ENCODE data around the gene TNC. TPM values are rescaled to one million over a fixed set of nuclear protein-coding genes. Genes with fewer than 3 reads are reported as not detected.

Gene TNC
- total and polyA plus RNA-seq, 3 donors from 2014 or later = 3.3 to 44.0 (median 3.5) TPM

- H3K27ac ChIP-seq = no peak overlapping the region
- no peaks in the 10 kb centered on the region for H3K9me3 ChIP-seq
- TF ChIP-seq POLR2A (IDR thresholded peaks at IDR 0.05) = no peak
- TF ChIP-seq, protein P1, sequence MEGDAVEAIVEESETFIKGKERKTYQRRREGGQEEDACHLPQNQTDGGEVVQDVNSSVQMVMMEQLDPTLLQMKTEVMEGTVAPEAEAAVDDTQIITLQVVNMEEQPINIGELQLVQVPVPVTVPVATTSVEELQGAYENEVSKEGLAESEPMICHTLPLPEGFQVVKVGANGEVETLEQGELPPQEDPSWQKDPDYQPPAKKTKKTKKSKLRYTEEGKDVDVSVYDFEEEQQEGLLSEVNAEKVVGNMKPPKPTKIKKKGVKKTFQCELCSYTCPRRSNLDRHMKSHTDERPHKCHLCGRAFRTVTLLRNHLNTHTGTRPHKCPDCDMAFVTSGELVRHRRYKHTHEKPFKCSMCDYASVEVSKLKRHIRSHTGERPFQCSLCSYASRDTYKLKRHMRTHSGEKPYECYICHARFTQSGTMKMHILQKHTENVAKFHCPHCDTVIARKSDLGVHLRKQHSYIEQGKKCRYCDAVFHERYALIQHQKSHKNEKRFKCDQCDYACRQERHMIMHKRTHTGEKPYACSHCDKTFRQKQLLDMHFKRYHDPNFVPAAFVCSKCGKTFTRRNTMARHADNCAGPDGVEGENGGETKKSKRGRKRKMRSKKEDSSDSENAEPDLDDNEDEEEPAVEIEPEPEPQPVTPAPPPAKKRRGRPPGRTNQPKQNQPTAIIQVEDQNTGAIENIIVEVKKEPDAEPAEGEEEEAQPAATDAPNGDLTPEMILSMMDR (IDR thresholded peaks at IDR 0.05) = no peak
- H3K27me3 ChIP-seq = no peaks in the 10 kb centered on the region
- DNase-seq = no peak
- intact Hi-C loops (cut with DNase I; ENCODE audit: low total_unique reads) = no loop called here
- peaks cover 10% of the 10 kb centered on the region for H3K4me1 ChIP-seq
- WGBS, 2 donors = 80 to 83% methylated on average over 2 of the region's 2 CpGs
- H3K4me3 ChIP-seq = no peak overlapping the region
- H3K36me3 ChIP-seq (ENCODE audit: low read depth, missing control alignments) = no peaks in the 10 kb centered on the region
Measured at GRCh38 chr9:115115117-115115880, 2.7 kb downstream of the TNC start.

- no peaks in the 10 kb centered on the region for H3K27me3 ChIP-seq
- no peaks in the 10 kb centered on the region for H3K36me3 ChIP-seq (ENCODE audit: low read depth, missing control alignments)
- no peak for DNase-seq
- 77 to 83% methylated on average over 2 of the region's 2 CpGs for WGBS, 2 donors
- no peak overlapping the region for H3K4me3 ChIP-seq
- TF ChIP-seq POLR2A (IDR thresholded peaks at IDR 0.05) = no peak
- TF ChIP-seq, protein P1 (IDR thresholded peaks at IDR 0.05) = no peak
- H3K4me1 ChIP-seq = peaks cover 10% of the 10 kb centered on the region
- intact Hi-C loops (cut with DNase I; ENCODE audit: low total_unique reads) = no loop called here
- no peak overlapping the region for H3K27ac ChIP-seq
- no peaks in the 10 kb centered on the region for H3K9me3 ChIP-seq
Measured at GRCh38 chr9:115114546-115114945, 3.4 kb downstream of the TNC start.

DNA sequence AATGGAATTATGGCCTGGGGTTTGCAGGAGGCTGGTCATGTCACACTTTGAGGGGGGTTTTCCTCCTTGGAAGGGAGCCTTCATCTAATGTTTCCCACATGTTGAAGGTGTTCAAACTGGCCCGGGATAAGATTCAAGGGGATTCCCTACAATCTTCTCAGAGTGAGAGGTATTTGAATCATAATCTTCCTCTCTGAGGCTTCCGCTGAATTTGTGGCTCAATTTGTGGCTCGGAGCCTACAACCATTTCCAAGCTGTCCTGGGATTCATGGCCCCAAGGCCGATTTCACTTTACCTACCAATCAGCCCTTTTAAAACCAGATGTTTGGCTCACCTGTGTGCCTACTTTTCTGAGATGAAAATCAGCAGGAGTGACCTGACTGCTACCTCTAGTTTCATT is 3.9 kb downstream of the TNC start:
- no peak overlapping the region for H3K27ac ChIP-seq
- intact Hi-C loops (cut with DNase I; ENCODE audit: low total_unique reads) = no loop called here

DNA sequence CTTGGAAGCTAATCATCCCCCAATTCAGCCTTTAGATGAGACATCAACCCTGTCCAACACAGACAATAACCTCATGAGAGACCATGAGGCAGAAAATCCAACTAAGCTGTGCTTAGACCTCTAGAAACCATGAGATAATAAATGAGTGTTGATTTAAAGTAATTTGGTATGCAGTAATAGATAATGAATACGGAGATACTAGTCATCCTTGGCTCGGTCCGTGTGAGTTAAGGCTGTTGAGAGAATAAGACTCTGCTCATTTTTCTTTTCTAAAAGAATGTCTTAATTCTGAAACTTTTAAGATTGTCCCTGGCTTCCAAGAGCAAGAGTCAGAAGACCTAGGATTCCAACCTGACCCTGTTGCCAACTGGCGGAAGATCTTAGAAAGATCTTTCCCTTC is 6.1 kb downstream of the TNC start:
- Histone ChIP-seq H3K9me3 (no peaks in the 10 kb centered on the region), H3K4me1 (no peaks in the 10 kb centered on the region)
- WGBS, 2 donors = 64 to 69% methylated on average over 4 of the region's 4 CpGs

More for the DNA sequence above, 3.9 kb downstream of the TNC start:
- Histone ChIP-seq H3K27me3 (no peaks in the 10 kb centered on the region), H3K4me1 (peaks cover 10% of the 10 kb centered on the region), H3K4me3 (no peak overlapping the region), H3K9me3 (no peaks in the 10 kb centered on the region), H3K36me3 (ENCODE audit: low read depth, missing control alignments) (no peaks in the 10 kb centered on the region)
- no peak for DNase-seq
- 91 to 93% methylated on average over 4 of the region's 4 CpGs for WGBS, 2 donors
- TF ChIP-seq, protein P1 (IDR thresholded peaks at IDR 0.05) = no peak
- no peak for TF ChIP-seq POLR2A (IDR thresholded peaks at IDR 0.05)

More for the DNA sequence above, 6.1 kb downstream of the TNC start:
- no peak for DNase-seq
- intact Hi-C loops (cut with DNase I; ENCODE audit: low total_unique reads) = no loop called here
- Histone ChIP-seq H3K27ac (no peak overlapping the region), H3K27me3 (no peaks in the 10 kb centered on the region), H3K36me3 (ENCODE audit: low read depth, missing control alignments) (no peaks in the 10 kb centered on the region), H3K4me3 (no peak overlapping the region)
- TF ChIP-seq, protein P1 (IDR thresholded peaks at IDR 0.05) = no peak
- no peak for TF ChIP-seq POLR2A (IDR thresholded peaks at IDR 0.05)
